Naive thymus-derived CD4-positive, alpha-beta T cell (primary cell): Measurements from ENCODE around the gene TEX19. TPM values are rescaled to one million over a fixed set of nuclear protein-coding genes. Genes with fewer than 3 reads are reported as not detected.
"Not testable (repeated sequence)": the region's sequence is repeated elsewhere in the genome, so short reads cannot be mapped to it uniquely, and the experiment has no call there.

Source experiments
- ATAC-seq: fragments of 150-1000 bp; cut with Tn5 transposase; 2 replicates; pipeline ENCODE4 v1.10.0; 2021; ENCODE audit warnings: mild to moderate bottlenecking, moderate library complexity
- CTCF ChIA-PET: fragments of 350-600 bp; sonication (Branson Sonifier 250); formaldehyde crosslinking; loops from one replicate; lab custom pipeline; 2021; ENCODE audit warnings: antibody characterized with exemption; lab: Charles Lee
- POLR2A ChIA-PET: fragments of 350-600 bp; sonication (Branson Sonifier 250); formaldehyde crosslinking; loops from one replicate; lab custom pipeline; 2021; ENCODE audit warnings: antibody characterized with exemption, inconsistent platforms; lab: Charles Lee
- DNase-seq, 9 donors: peaks; one replicate each; pipeline versions ENCODE4 v3.0.0 to v3.0.0-alpha.2; 2020 to 2022; ENCODE audit warnings: mixed read lengths in 1 of 9
- H3K27ac ChIP-seq: one replicate; pipeline ENCODE4 v1.7.0; 2013; ENCODE audit warnings: mild to moderate bottlenecking, low read depth, low read length, moderate library complexity
- H3K27me3 ChIP-seq, 2 donors: one replicate each; pipeline ENCODE4 v1.7.0; 2013; ENCODE audit warnings: low read length in 2 of 2, mild to moderate bottlenecking in 2 of 2, moderate library complexity in 2 of 2; ENCODE audit not compliant: control insufficient read depth in 2 of 2, insufficient read depth in 2 of 2
- H3K36me3 ChIP-seq, 3 experiments: 1 replicate in 2 of 3; 2 replicates in 1 of 3; pipeline ENCODE4 v1.7.0; 2013; ENCODE audit warnings: low read length in 3 of 3, mild to moderate bottlenecking in 3 of 3, moderate library complexity in 1 of 3; ENCODE audit not compliant: insufficient read depth in 3 of 3, control insufficient read depth in 2 of 3
- H3K4me1 ChIP-seq, 2 donors: one replicate each; pipeline ENCODE4 v1.7.0; 2013; ENCODE audit warnings: low read length in 2 of 2, mild to moderate bottlenecking in 2 of 2, moderate library complexity in 1 of 2; ENCODE audit not compliant: control insufficient read depth in 2 of 2, insufficient read depth in 2 of 2
- H3K4me3 ChIP-seq: 2 replicates; pipeline ENCODE4 v1.7.0; 2013; ENCODE audit warnings: mild to moderate bottlenecking, low read length
- H3K9me3 ChIP-seq, 3 experiments: 1 replicate in 2 of 3; 2 replicates in 1 of 3; pipeline ENCODE4 v1.7.0; 2013; ENCODE audit warnings: low read length in 3 of 3; ENCODE audit not compliant: control insufficient read depth in 2 of 3
- H3K27ac Mint-ChIP-seq, 9 donors: one replicate each; pipeline ENCODE4 v1.8.0; 2020 to 2022; ENCODE audit warnings: mixed read lengths in 9 of 9, mild to moderate bottlenecking in 8 of 9, moderate library complexity in 5 of 9, inconsistent platforms in 2 of 9
- H3K27me3 Mint-ChIP-seq, 5 donors: one replicate each; pipeline ENCODE4 v1.8.0; 2021 to 2022; ENCODE audit warnings: mixed read lengths in 5 of 5, mild to moderate bottlenecking in 1 of 5
- H3K36me3 Mint-ChIP-seq, 5 donors: one replicate each; pipeline ENCODE4 v1.8.0; 2020 to 2022; ENCODE audit warnings: mixed read lengths in 5 of 5, mild to moderate bottlenecking in 3 of 5, inconsistent platforms in 1 of 5
- H3K4me1 Mint-ChIP-seq, 7 donors: one replicate each; pipeline ENCODE4 v1.8.0; 2020 to 2022; ENCODE audit warnings: mixed read lengths in 7 of 7, mild to moderate bottlenecking in 3 of 7, inconsistent platforms in 1 of 7
- H3K4me3 Mint-ChIP-seq, 10 donors: one replicate each; pipeline ENCODE4 v1.8.0; 2020 to 2022; ENCODE audit warnings: mild to moderate bottlenecking in 10 of 10, mixed read lengths in 10 of 10, moderate library complexity in 6 of 10, inconsistent platforms in 2 of 10
- H3K9me3 Mint-ChIP-seq, 11 donors: one replicate each; pipeline ENCODE4 v1.8.0; 2020 to 2022; ENCODE audit warnings: mixed read lengths in 11 of 11, mild to moderate bottlenecking in 4 of 11, inconsistent platforms in 1 of 11, moderate library complexity in 1 of 11
- intact Hi-C, 2 donors: fragments of 100-400 bp; cut with micrococcal nuclease; formaldehyde crosslinking; loops; one replicate each; pipeline ENCODE4 v1.15.1; 2023
- polyA plus RNA-seq, 2 donors: library from polyadenylated mRNA; unstranded; fragments of 300-500 nt; fragmentation: Illumina TruSeq; gene quantifications; one replicate each; pipeline ENCODE4 v1.2.3, GENCODE V29; 2021
- total RNA-seq, 6 experiments: library from RNA in 5 of 6; stranded (reverse) in 5 of 6; gene quantifications; 1 replicate in 5 of 6; 2 replicates in 1 of 6; pipeline ENCODE4 v1.2.3 and lab custom pipeline; 2021 to 2026

The TEX19 gene
- total and polyA plus RNA-seq, 7 experiments from 2014 or later: not detected

DNA sequence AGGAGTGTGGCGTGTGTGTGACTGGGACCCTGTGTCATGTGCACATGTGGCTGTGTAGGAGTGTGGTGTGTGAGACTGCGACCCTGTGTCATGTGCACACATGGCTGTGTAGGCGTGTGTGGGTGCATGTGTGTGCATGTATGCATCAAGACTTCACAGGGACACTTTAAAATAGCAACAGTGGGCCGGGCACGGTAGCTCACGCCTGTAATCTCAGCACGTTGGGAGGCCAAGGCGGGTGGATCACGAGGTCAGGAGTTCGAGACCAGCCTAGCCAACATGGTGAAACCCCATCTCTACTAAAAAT is 22.6 kb downstream of the TEX19 start:
- H3K27ac Mint-ChIP-seq, intact Hi-C loops: not testable (repeated sequence)

GRCh38 chr17:82382220-82382932 is 23.3 kb downstream of the TEX19 start:
- H3K9me3 Mint-ChIP-seq, H3K27ac Mint-ChIP-seq, H3K27ac ChIP-seq, H3K27me3 ChIP-seq, intact Hi-C loops, H3K36me3 Mint-ChIP-seq, DNase-seq, H3K4me1 ChIP-seq, POLR2A ChIA-PET, H3K36me3 ChIP-seq, ATAC-seq, CTCF ChIA-PET, H3K4me3 ChIP-seq, H3K9me3 ChIP-seq, H3K4me3 Mint-ChIP-seq: not testable (repeated sequence)
- H3K27me3 Mint-ChIP-seq: peaks cover 21 to 30% (median 26%) of the 10 kb centered on the region in 5 donors
- peaks cover 2 to 13% (median 2%) of the 10 kb centered on the region in 7 donors for H3K4me1 Mint-ChIP-seq

More for the DNA sequence above, 22.6 kb downstream of the TEX19 start:
- H3K36me3 Mint-ChIP-seq, H3K4me3 Mint-ChIP-seq, H3K9me3 Mint-ChIP-seq, POLR2A ChIA-PET, H3K9me3 ChIP-seq, H3K36me3 ChIP-seq, H3K27ac ChIP-seq, CTCF ChIA-PET, DNase-seq, H3K27me3 ChIP-seq, H3K4me1 ChIP-seq, ATAC-seq, H3K4me3 ChIP-seq: not testable (repeated sequence)
- peaks cover 21 to 34% (median 26%) of the 10 kb centered on the region in 5 donors for H3K27me3 Mint-ChIP-seq
- H3K4me1 Mint-ChIP-seq: peaks cover 0 to 13% (median 0%) of the 10 kb centered on the region in 7 donors

DNA sequence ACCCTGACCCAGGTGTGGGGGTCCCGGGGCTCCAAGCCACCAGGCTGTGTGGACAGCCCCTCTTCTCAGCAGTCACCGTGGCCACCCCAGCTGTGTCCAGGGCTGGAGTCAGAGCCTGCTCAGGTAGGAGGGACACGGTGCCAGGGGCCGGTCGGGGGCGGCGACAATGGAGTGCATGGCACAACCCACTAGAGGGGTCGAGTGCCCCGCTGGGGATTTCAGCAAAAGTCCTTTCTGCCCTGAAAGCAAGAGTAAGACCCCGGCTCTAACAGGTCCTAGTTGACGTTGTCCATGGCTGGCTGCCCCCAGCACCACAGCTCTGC is 23.8 kb downstream of the TEX19 start:
- Histone ChIP-seq H3K4me3 (no peak overlapping the region), H3K27ac (no peak overlapping the region), H3K36me3 (no peaks in the 10 kb centered on the region), H3K4me1 (peaks cover 0 to 5% of the 10 kb centered on the region in 2 donors), H3K27me3 (no peaks in the 10 kb centered on the region), H3K9me3 (no peaks in the 10 kb centered on the region)
- H3K27ac Mint-ChIP-seq: no peak overlapping the region
- peaks cover 5 to 13% (median 7%) of the 10 kb centered on the region in 7 donors for H3K4me1 Mint-ChIP-seq
- H3K9me3 Mint-ChIP-seq: peaks cover 0 to 3% (median 0%) of the 10 kb centered on the region in 11 donors
- no peaks in the 10 kb centered on the region for H3K36me3 Mint-ChIP-seq
- ChIA-PET CTCF (no interaction called here), POLR2A (no interaction called here)
- intact Hi-C loops: no loop called here
- peaks cover 21 to 25% (median 21%) of the 10 kb centered on the region in 5 donors for H3K27me3 Mint-ChIP-seq
- no peak for ATAC-seq
- no peak for DNase-seq
- no peak overlapping the region for H3K4me3 Mint-ChIP-seq

GRCh38 chr17:82383411-82383810 is 24.4 kb downstream of the TEX19 start:
- Mint-ChIP-seq H3K27ac (no peak overlapping the region), H3K4me3 (no peak overlapping the region), H3K4me1 (peaks cover 5 to 13% (median 7%) of the 10 kb centered on the region in 7 donors), H3K9me3 (peaks cover 0 to 3% (median 0%) of the 10 kb centered on the region in 11 donors), H3K36me3 (no peaks in the 10 kb centered on the region), H3K27me3 (peaks cover 20 to 24% (median 21%) of the 10 kb centered on the region in 5 donors)
- POLR2A ChIA-PET: no interaction called here
- no peaks in the 10 kb centered on the region for H3K27me3 ChIP-seq
- ATAC-seq (no peak), DNase-seq (no peak)
- H3K4me3 ChIP-seq: no peak overlapping the region
- no peaks in the 10 kb centered on the region for H3K9me3 ChIP-seq
- H3K36me3 ChIP-seq: no peaks in the 10 kb centered on the region
- CTCF ChIA-PET: no interaction called here
- intact Hi-C loops: no loop called here
- peaks cover 0 to 5% of the 10 kb centered on the region in 2 donors for H3K4me1 ChIP-seq
- H3K27ac ChIP-seq: no peak overlapping the region

GRCh38 chr17:82384051-82384729 is 25.1 kb downstream of the TEX19 start:
- H3K36me3 ChIP-seq: no peaks in the 10 kb centered on the region
- intact Hi-C loops: no loop called here
- peaks cover 0 to 5% of the 10 kb centered on the region in 2 donors for H3K4me1 ChIP-seq
- no peak overlapping the region for H3K4me3 ChIP-seq
- Mint-ChIP-seq H3K9me3 (peaks cover 0 to 3% (median 0%) of the 10 kb centered on the region in 11 donors), H3K4me1 (peaks cover 5 to 13% (median 7%) of the 10 kb centered on the region in 7 donors), H3K4me3 (no peak overlapping the region), H3K27ac (no peak overlapping the region), H3K36me3 (no peaks in the 10 kb centered on the region), H3K27me3 (peaks cover 16 to 21% (median 18%) of the 10 kb centered on the region in 5 donors)
- ChIA-PET POLR2A (interaction anchor here (0.8 kb wide), 1 partner anchor 111 kb away, joined by 5 read pairs; no protein-coding TSS in a partner anchor), CTCF (no interaction called here)
- no peak overlapping the region for H3K27ac ChIP-seq
- H3K27me3 ChIP-seq: no peaks in the 10 kb centered on the region
- no peaks in the 10 kb centered on the region for H3K9me3 ChIP-seq
- DNase-seq (no peak), ATAC-seq (no peak)

DNA sequence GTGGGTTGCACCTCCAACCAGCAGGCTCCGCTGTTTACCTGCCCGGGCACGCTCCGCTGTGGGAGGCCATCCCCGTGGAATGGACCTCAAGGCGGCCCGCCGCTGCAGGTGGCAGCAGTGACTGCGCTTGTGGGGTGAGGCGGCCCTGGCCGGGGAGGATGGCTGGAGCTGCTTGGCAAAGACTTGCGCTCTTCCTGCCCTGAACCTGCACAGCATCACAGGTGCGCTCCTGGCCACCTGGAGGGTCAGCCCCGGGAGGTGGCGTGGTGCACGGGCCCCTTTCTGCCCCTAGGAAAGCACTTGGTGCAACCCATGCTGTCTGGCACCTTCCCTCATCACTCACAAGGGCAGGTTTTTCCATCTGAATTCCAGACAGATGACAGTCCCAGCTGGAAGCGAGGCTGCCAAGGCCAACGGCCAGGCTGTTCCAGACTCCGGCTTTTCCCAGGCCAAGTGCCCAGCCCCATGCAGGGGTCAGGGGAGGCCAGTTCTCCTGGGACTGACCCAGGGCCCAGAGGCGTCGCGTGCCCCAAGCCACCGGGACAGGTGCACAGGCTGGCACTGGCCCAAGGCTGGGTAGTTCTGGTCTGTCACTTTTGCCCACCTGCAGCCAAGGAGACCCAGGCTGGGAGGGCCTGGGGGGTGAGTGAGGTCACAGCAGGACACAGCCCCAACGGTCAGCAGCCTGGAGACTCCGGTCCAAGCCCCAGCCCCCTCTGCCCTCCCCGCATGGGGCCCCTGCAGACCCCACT is 25.9 kb downstream of the TEX19 start:
- no peak overlapping the region for H3K27ac Mint-ChIP-seq
- CTCF ChIA-PET: no interaction called here
- DNase-seq (no peak), ATAC-seq (no peak)
- no peak overlapping the region for H3K4me3 Mint-ChIP-seq
- no peaks in the 10 kb centered on the region for H3K27me3 ChIP-seq
- intact Hi-C loops: no loop called here
- peaks cover 0 to 5% of the 10 kb centered on the region in 2 donors for H3K4me1 ChIP-seq
- POLR2A ChIA-PET: interaction anchor here (0.8 kb wide), 1 partner anchor 110 kb away, joined by 5 read pairs; no protein-coding TSS in a partner anchor
- no peaks in the 10 kb centered on the region for H3K36me3 Mint-ChIP-seq
- peaks cover 13 to 18% (median 16%) of the 10 kb centered on the region in 5 donors for H3K27me3 Mint-ChIP-seq
- peaks cover 0 to 3% (median 0%) of the 10 kb centered on the region in 11 donors for H3K9me3 Mint-ChIP-seq
- no peak overlapping the region for H3K4me3 ChIP-seq
- H3K27ac ChIP-seq: no peak overlapping the region
- H3K4me1 Mint-ChIP-seq: peaks cover 5 to 12% (median 7%) of the 10 kb centered on the region in 7 donors
- H3K36me3 ChIP-seq: no peaks in the 10 kb centered on the region
- no peaks in the 10 kb centered on the region for H3K9me3 ChIP-seq
